Ovary (tissue), 3 donors: ENCODE measurements around the gene CASP6.

ENCODE experiments used
- EP300 ChIP-seq: sonication (generic); formaldehyde crosslinking; IDR thresholded peaks from one replicate; pipeline ENCODE4 v1.6.1; 2017; ENCODE audit warnings: antibody characterized with exemption
- POLR2A ChIP-seq: fragments of 450-650 bp; IDR thresholded peaks from one replicate; pipeline ENCODE4 v1.6.1; 2017; ENCODE audit warnings: antibody characterized with exemption, mild to moderate bottlenecking, moderate library complexity
- TF ChIP-seq, protein P1 (sequence below), 3 donors: fragments of 450-650 bp in 2 of 3; fragments of 200-600 bp in 1 of 3; IDR thresholded peaks; one replicate each; pipeline versions ENCODE4 v1.5.1 to v1.8.0; 2016 to 2022; ENCODE audit warnings: antibody characterized with exemption in 3 of 3, mild to moderate bottlenecking in 1 of 3
- donor health status: DM: no; HTN: no; CAD: no.

DNA sequence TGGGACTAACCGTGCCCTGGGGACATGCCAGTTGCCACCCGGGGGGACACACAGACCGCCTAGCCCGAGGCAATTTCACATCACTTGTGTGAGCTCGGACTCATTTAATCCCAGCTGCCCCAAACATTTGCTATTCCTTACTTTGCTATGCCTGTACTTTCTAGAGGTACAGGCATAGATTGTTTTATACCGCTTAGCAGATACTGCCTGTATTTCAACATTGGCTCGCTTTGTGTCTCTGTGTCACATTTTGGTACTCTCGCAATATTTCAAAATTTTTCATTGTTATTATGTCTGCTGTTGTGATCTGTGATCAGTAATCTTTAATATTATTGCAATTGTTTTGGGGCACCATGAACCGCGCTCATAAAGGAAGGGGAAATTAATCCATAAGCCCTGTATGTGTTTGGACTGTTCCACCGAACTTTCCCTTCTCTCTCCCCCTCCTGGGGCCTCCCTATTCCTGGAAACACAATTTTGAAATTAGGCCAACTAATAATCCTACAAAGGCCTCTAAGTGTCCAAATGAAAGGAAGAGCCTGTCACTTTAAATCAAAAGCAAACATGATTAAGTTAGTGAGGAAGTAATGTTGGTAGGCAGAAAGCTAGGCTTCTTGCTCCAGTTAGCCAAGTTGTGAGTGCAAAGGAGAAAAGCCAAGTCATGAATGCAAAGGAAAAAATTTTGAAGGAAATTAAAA is 568 bp upstream of the CASP6 start:
- TF ChIP-seq POLR2A, result no peak
- TF ChIP-seq, protein P1, sequence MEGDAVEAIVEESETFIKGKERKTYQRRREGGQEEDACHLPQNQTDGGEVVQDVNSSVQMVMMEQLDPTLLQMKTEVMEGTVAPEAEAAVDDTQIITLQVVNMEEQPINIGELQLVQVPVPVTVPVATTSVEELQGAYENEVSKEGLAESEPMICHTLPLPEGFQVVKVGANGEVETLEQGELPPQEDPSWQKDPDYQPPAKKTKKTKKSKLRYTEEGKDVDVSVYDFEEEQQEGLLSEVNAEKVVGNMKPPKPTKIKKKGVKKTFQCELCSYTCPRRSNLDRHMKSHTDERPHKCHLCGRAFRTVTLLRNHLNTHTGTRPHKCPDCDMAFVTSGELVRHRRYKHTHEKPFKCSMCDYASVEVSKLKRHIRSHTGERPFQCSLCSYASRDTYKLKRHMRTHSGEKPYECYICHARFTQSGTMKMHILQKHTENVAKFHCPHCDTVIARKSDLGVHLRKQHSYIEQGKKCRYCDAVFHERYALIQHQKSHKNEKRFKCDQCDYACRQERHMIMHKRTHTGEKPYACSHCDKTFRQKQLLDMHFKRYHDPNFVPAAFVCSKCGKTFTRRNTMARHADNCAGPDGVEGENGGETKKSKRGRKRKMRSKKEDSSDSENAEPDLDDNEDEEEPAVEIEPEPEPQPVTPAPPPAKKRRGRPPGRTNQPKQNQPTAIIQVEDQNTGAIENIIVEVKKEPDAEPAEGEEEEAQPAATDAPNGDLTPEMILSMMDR (IDR thresholded peaks at IDR 0.05), result no peak
- no peak for TF ChIP-seq EP300
